Measurements from ENCODE around the gene GUCA2B. TPM values are rescaled to one million over a fixed set of nuclear protein-coding genes. Genes with fewer than 3 reads are reported as not detected.

Gene GUCA2B
- total RNA-seq, 1 experiment from 2014 or later = 0.75 TPM

DNA sequence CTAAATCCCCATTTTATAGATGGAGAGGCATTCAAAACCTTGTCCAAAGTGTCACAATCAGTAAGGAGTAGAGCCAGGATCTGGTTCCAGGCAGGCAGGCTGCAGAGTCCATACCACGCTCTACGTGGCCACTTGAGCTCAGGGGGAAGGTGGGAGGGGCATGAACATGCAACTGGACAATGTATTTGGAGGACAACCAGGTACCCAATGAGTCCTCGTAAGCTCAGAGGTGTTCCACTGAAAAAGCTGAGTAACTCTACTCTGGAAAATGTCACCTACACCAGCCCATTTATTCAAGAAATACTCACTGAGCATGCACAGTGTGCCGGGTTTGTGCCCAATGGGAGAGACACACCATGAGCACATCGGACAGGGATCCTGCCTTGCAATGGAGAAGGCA, 11.2 kb upstream of the GUCA2B start:
- no peak for DNase-seq
- H3K36me3 ChIP-seq (ENCODE audit: control insufficient read depth, insufficient read depth, low read length) = no peaks in the 10 kb centered on the region
- Mint-ChIP-seq H3K9me3 (ENCODE audit: unreplicated experiment) (no peaks in the 10 kb centered on the region), H3K4me3 (ENCODE audit: unreplicated experiment) (no peak overlapping the region), H3K4me1 (ENCODE audit: low read depth, unreplicated experiment) (no peaks in the 10 kb centered on the region), H3K27me3 (ENCODE audit: insufficient read depth, unreplicated experiment) (peaks cover 6% of the 10 kb centered on the region), H3K36me3 (ENCODE audit: insufficient read depth, unreplicated experiment) (no peaks in the 10 kb centered on the region), H3K27ac (ENCODE audit: unreplicated experiment) (no peak overlapping the region)
- H3K9me3 ChIP-seq = no peaks in the 10 kb centered on the region
- H3K27me3 ChIP-seq (replicated peaks; ENCODE audit: control insufficient read depth, insufficient read depth, low read length) = no peaks in the 10 kb centered on the region
- TF ChIP-seq, protein P1, sequence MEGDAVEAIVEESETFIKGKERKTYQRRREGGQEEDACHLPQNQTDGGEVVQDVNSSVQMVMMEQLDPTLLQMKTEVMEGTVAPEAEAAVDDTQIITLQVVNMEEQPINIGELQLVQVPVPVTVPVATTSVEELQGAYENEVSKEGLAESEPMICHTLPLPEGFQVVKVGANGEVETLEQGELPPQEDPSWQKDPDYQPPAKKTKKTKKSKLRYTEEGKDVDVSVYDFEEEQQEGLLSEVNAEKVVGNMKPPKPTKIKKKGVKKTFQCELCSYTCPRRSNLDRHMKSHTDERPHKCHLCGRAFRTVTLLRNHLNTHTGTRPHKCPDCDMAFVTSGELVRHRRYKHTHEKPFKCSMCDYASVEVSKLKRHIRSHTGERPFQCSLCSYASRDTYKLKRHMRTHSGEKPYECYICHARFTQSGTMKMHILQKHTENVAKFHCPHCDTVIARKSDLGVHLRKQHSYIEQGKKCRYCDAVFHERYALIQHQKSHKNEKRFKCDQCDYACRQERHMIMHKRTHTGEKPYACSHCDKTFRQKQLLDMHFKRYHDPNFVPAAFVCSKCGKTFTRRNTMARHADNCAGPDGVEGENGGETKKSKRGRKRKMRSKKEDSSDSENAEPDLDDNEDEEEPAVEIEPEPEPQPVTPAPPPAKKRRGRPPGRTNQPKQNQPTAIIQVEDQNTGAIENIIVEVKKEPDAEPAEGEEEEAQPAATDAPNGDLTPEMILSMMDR (IDR thresholded peaks at IDR 0.05; ENCODE audit: insufficient read depth in 1 of 2, low read depth in 1 of 2, low read length in 1 of 2, severe bottlenecking in 1 of 2, unreplicated experiment in 1 of 2) = no peak
- no TSS peak for BruUV-seq (replicated peaks)
- intact Hi-C loops (cut with micrococcal nuclease; ENCODE audit: unreplicated experiment) = no loop called here
- H3K4me3 ChIP-seq (ENCODE audit: low read depth, low read length) = no peak overlapping the region
- H3K4me1 ChIP-seq = peaks cover 2% of the 10 kb centered on the region; the same call in 1 of the 2 replicates
- POLR2A ChIA-PET = no interaction called here
- CTCF ChIA-PET = no interaction called here

DNA sequence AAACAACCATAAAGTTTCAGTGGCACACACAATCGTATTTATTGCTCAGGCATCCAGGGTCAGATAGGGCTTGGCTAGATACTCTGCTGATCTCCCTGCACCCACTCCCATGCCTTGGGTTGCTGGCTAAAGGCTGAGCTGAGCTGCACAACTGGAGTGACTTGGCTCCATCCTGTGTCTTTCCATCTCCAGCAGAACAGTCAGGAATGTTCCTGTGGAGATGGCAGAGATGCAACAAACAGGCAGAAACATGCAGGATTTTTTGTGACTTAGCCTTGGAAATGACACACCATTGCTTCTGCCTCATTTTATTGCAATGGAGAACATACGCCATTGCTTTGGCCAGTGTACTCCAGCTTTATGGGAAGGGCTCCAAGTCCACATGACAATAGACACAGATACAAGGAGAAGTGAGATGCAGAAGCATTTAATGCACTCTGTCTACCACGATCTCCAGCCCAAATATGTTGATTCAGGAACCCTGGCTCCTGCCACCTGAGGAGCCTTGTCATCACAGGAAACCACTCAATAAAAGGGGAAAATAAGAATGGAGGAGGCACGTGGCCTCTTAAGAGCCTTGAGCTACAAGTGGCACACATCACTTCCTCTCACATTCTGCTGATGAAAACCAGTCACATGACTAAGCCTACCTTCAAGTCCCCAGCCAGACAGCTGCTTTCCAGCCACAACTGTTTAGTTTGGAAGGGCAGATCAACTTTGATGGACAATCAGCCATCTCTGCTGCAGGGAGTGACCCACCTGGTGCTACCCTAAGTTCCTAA, 10.1 kb upstream of the GUCA2B start:
- H3K9me3 ChIP-seq = no peaks in the 10 kb centered on the region
- intact Hi-C loops (cut with micrococcal nuclease; ENCODE audit: unreplicated experiment) = no loop called here
- H3K36me3 Mint-ChIP-seq (ENCODE audit: insufficient read depth, unreplicated experiment) = no peaks in the 10 kb centered on the region
- no peaks in the 10 kb centered on the region for H3K9me3 Mint-ChIP-seq (ENCODE audit: unreplicated experiment)
- no peaks in the 10 kb centered on the region; the same call in 1 of the 2 replicates for H3K36me3 ChIP-seq (ENCODE audit: control insufficient read depth, insufficient read depth, low read length)
- BruUV-seq (replicated peaks) = no TSS peak
- H3K27me3 Mint-ChIP-seq (ENCODE audit: insufficient read depth, unreplicated experiment) = peaks cover 4% of the 10 kb centered on the region
- ChIA-PET CTCF (interaction anchor here (0.5 kb wide), 1 partner anchor 997 kb away, joined by 3 read pairs; no protein-coding TSS in a partner anchor), POLR2A (no interaction called here)
- no peak overlapping the region for H3K4me3 Mint-ChIP-seq (ENCODE audit: unreplicated experiment)
- no peaks in the 10 kb centered on the region for H3K27me3 ChIP-seq (replicated peaks; ENCODE audit: control insufficient read depth, insufficient read depth, low read length)
- TF ChIP-seq, protein P1 (IDR thresholded peaks at IDR 0.05; ENCODE audit: insufficient read depth in 1 of 2, low read depth in 1 of 2, low read length in 1 of 2, severe bottlenecking in 1 of 2, unreplicated experiment in 1 of 2) = no peak
- H3K4me1 ChIP-seq = peaks cover 6% of the 10 kb centered on the region; the same call in 1 of the 2 replicates
- no peak overlapping the region for H3K4me3 ChIP-seq (ENCODE audit: low read depth, low read length)
- H3K27ac Mint-ChIP-seq (ENCODE audit: unreplicated experiment) = no peak overlapping the region
- H3K4me1 Mint-ChIP-seq (ENCODE audit: low read depth, unreplicated experiment) = no peaks in the 10 kb centered on the region
- no peak for DNase-seq

- DNase-seq = no peak
- BruUV-seq (replicated peaks) = no TSS peak
- CTCF ChIA-PET = no interaction called here
Observed at GRCh38 chr1:42143896-42144710, 9.1 kb upstream of the GUCA2B start.

More at GRCh38 chr1:42143896-42144710, 9.1 kb upstream of the GUCA2B start:
- TF ChIP-seq, protein P1 (IDR thresholded peaks at IDR 0.05; ENCODE audit: insufficient read depth in 1 of 2, low read depth in 1 of 2, low read length in 1 of 2, severe bottlenecking in 1 of 2, unreplicated experiment in 1 of 2) = no peak
- H3K27me3 Mint-ChIP-seq (ENCODE audit: insufficient read depth, unreplicated experiment) = peaks cover 4% of the 10 kb centered on the region
- H3K4me3 Mint-ChIP-seq (ENCODE audit: unreplicated experiment) = no peak overlapping the region
- POLR2A ChIA-PET = no interaction called here
- H3K4me1 ChIP-seq = peaks cover 6% of the 10 kb centered on the region; the same call in 1 of the 2 replicates
- H3K36me3 ChIP-seq (ENCODE audit: control insufficient read depth, insufficient read depth, low read length) = no peaks in the 10 kb centered on the region; the same call in 1 of the 2 replicates
- H3K9me3 Mint-ChIP-seq (ENCODE audit: unreplicated experiment) = no peaks in the 10 kb centered on the region
- no peak overlapping the region for H3K27ac Mint-ChIP-seq (ENCODE audit: unreplicated experiment)
- H3K36me3 Mint-ChIP-seq (ENCODE audit: insufficient read depth, unreplicated experiment) = no peaks in the 10 kb centered on the region
- H3K27me3 ChIP-seq (replicated peaks; ENCODE audit: control insufficient read depth, insufficient read depth, low read length) = no peaks in the 10 kb centered on the region
- H3K4me3 ChIP-seq (ENCODE audit: low read depth, low read length) = no peak overlapping the region
- no peaks in the 10 kb centered on the region for H3K4me1 Mint-ChIP-seq (ENCODE audit: low read depth, unreplicated experiment)
- intact Hi-C loops (cut with micrococcal nuclease; ENCODE audit: unreplicated experiment) = no loop called here
- no peaks in the 10 kb centered on the region for H3K9me3 ChIP-seq

Data from Caco-2 (cell line).